SIG-M5 (cell line): ENCODE data around the gene UBTD1.
"Not testable (repeated sequence)": the region's sequence is repeated elsewhere in the genome, so short reads cannot be mapped to it uniquely, and the experiment has no call there.

Experiments used
- DNase-seq: peaks from one replicate; lab custom pipeline; 2025; lab: John Stamatoyannopoulos, UW

Gene UBTD1

GRCh38 chr10:97498841-97499560, at the start of gene UBTD1:
Gene UBTD1, plus strand, starts transcription at chr10:97498924. Its CDS starts 280 bp downstream, at chr10:97499204.
- no peak for DNase-seq

GRCh38 chr10:97450828-97451227, 47.9 kb upstream of the UBTD1 start:
- DNase-seq = no peak

- no peak for DNase-seq
These were observed 47.1 kb upstream of the UBTD1 start for GRCh38 chr10:97451605-97452004.

GRCh38 chr10:97452352-97452751, 46.4 kb upstream of the UBTD1 start:
- no peak for DNase-seq

- DNase-seq = no peak
These were observed 44.2 kb upstream of the UBTD1 start for GRCh38 chr10:97454330-97455036.

GRCh38 chr10:97456034-97456685, 42.6 kb upstream of the UBTD1 start:
- no peak for DNase-seq

GRCh38 chr10:97456686-97457065, 42.0 kb upstream of the UBTD1 start:
- DNase-seq = no peak

- DNase-seq = no peak
These were observed 39.6 kb upstream of the UBTD1 start for GRCh38 chr10:97459111-97459510.

GRCh38 chr10:97459933-97460332, 38.8 kb upstream of the UBTD1 start:
- DNase-seq = no peak

- DNase-seq = no peak
These were observed 36.4 kb upstream of the UBTD1 start for GRCh38 chr10:97462309-97462708.

- DNase-seq = no peak
These were observed 35.2 kb upstream of the UBTD1 start for GRCh38 chr10:97463363-97464132.

- DNase-seq = no peak
These were observed 34.5 kb upstream of the UBTD1 start for GRCh38 chr10:97464226-97464625.

GRCh38 chr10:97465982-97466381, 32.7 kb upstream of the UBTD1 start:
- no peak for DNase-seq

GRCh38 chr10:97466755-97467154, 32.0 kb upstream of the UBTD1 start:
- DNase-seq = no peak

GRCh38 chr10:97468162-97468561, 30.6 kb upstream of the UBTD1 start:
- DNase-seq = no peak

GRCh38 chr10:97468781-97469180, 29.9 kb upstream of the UBTD1 start:
- not testable (repeated sequence) for DNase-seq

GRCh38 chr10:97474918-97475317, 23.8 kb upstream of the UBTD1 start:
- DNase-seq = no peak

GRCh38 chr10:97475936-97476594, 22.7 kb upstream of the UBTD1 start:
- DNase-seq = no peak

GRCh38 chr10:97479410-97479809, 19.3 kb upstream of the UBTD1 start:
- DNase-seq = not testable (repeated sequence)

- DNase-seq = no peak
These were observed 18.8 kb upstream of the UBTD1 start for GRCh38 chr10:97479939-97480338.

- DNase-seq = no peak
These were observed 17.7 kb upstream of the UBTD1 start for GRCh38 chr10:97481071-97481470.

GRCh38 chr10:97482381-97482780, 16.3 kb upstream of the UBTD1 start:
- DNase-seq = no peak
